Measurements from ENCODE around the gene SELENOS.

The SELENOS gene

DNA sequence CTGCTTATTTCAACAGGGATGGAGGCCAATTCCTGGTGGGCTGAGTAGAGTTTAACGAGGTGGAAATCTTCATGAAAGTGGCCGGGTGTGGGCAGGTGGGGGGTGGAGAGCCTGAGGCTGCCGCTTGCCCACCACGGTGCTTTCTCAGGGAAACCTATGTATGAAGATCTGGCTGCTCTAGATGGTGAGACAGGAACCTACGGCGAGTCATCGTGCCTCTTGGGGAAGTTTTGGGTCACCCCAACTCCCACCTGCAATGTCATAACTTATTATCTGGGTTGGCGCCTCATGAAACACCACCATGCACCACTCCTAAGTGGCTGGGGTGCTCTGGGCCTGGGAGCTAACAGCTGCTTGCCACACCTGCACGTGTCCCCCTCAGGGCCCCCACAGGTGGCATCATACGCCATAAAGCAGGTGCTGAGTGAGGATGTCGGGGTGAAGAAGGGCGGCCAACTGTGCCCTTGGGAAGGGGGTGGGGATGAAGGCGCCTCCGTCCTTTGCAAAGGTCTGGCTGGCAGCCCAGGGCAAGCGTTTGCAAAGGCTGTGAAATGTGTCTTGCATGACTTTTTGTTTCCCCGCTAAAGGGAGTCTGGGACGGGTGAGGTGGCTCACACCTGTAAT is 45.7 kb upstream of the SELENOS start:
- peak in 2 of 3 donors; percentile 53 to 55 for DNase-seq
- Histone ChIP-seq H3K4me3 (ENCODE audit: control insufficient read depth in 1 of 7, extremely low read depth in 1 of 7, insufficient read depth in 4 of 7, low read depth in 2 of 7, low read length in 6 of 7) (no peak overlapping the region), H3K9me3 (ENCODE audit: control extremely low read depth in 1 of 5, control insufficient read depth in 4 of 5, insufficient read depth in 2 of 5, low read depth in 1 of 5, low read length in 4 of 5) (no peaks in the 10 kb centered on the region), H3K27me3 (replicated peaks in 2 of 5; ENCODE audit: control insufficient read depth in 4 of 5, insufficient read depth in 5 of 5, low read length in 4 of 5) (peaks cover 0 to 86% (median 17%) of the 10 kb centered on the region in 5 experiments), H3K36me3 (ENCODE audit: control insufficient read depth in 4 of 4, insufficient read depth in 4 of 4, low read length in 3 of 4) (no peaks in the 10 kb centered on the region), H3K27ac (ENCODE audit: insufficient read depth in 1 of 2, low read depth in 1 of 2, low read length in 2 of 2, poor library complexity in 1 of 2, severe bottlenecking in 2 of 2) (no peak overlapping the region), H3K4me1 (ENCODE audit: control extremely low read depth in 1 of 4, control insufficient read depth in 4 of 4, insufficient read depth in 4 of 4, low read length in 3 of 4) (peaks cover 0 to 17% (median 12%) of the 10 kb centered on the region in 4 experiments)
- 96% methylated on average over 16 of the region's 17 CpGs for WGBS (ENCODE audit: insufficient coverage)
- ChIA-PET POLR2A (no interaction called here), CTCF (interaction anchor here (1.1 kb wide), 1 partner anchor 9 kb away, joined by 3 read pairs; no protein-coding TSS in a partner anchor)

DNA sequence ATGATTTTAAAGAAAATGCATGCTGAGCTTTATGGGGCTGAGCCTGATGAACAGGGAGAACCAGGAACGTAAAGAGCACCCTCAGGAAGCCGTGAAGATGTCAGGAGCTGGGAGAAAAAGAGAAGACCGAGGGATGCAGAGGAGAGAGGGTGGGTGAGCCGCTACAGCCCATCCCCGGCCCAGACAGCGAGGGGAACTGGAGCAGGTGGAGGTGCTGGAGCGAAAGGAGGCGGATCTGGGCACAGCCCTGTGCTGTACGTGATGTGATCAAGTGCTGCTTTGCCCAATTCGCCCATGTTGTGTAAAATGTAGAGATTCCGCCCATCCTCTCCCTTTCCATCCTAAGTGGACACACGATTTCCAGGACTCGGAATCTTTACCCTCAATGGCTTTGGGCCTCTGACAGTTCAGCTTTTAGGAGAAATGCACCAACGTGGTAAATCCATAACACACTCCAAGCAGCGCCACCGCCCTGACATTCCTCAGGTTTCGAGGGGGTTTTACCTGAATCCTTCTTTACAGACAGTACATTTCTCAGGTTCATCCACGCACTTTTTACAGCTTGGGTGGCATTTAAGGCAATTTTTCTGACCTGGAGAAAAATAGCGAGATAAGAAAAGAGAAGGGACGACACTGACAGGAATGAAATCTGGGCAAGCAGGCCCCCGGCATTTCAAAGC is 44.9 kb upstream of the SELENOS start:
- no peaks in the 10 kb centered on the region for H3K36me3 ChIP-seq (ENCODE audit: control insufficient read depth in 4 of 4, insufficient read depth in 4 of 4, low read length in 3 of 4)
- ChIA-PET POLR2A (no interaction called here), CTCF (interaction anchor here (0.8 to 3.5 kb wide), 4 partner anchors 9 to 317 kb away, joined by 3 to 25 read pairs (median 8); no protein-coding TSS in a partner anchor)
- DNase-seq: no peak
- H3K4me1 ChIP-seq (ENCODE audit: control extremely low read depth in 1 of 4, control insufficient read depth in 4 of 4, insufficient read depth in 4 of 4, low read length in 3 of 4): peaks cover 0 to 17% (median 12%) of the 10 kb centered on the region in 4 experiments
- no peak overlapping the region for H3K4me3 ChIP-seq (ENCODE audit: control insufficient read depth in 1 of 7, extremely low read depth in 1 of 7, insufficient read depth in 4 of 7, low read depth in 2 of 7, low read length in 6 of 7)
- no peak overlapping the region for H3K27ac ChIP-seq (ENCODE audit: insufficient read depth in 1 of 2, low read depth in 1 of 2, low read length in 2 of 2, poor library complexity in 1 of 2, severe bottlenecking in 2 of 2)
- no peaks in the 10 kb centered on the region for H3K9me3 ChIP-seq (ENCODE audit: control extremely low read depth in 1 of 5, control insufficient read depth in 4 of 5, insufficient read depth in 2 of 5, low read depth in 1 of 5, low read length in 4 of 5)
- peaks cover 0 to 86% (median 23%) of the 10 kb centered on the region in 5 experiments for H3K27me3 ChIP-seq (replicated peaks in 2 of 5; ENCODE audit: control insufficient read depth in 4 of 5, insufficient read depth in 5 of 5, low read length in 4 of 5)
- 93% methylated on average over 21 of the region's 21 CpGs for WGBS (ENCODE audit: insufficient coverage)

DNA sequence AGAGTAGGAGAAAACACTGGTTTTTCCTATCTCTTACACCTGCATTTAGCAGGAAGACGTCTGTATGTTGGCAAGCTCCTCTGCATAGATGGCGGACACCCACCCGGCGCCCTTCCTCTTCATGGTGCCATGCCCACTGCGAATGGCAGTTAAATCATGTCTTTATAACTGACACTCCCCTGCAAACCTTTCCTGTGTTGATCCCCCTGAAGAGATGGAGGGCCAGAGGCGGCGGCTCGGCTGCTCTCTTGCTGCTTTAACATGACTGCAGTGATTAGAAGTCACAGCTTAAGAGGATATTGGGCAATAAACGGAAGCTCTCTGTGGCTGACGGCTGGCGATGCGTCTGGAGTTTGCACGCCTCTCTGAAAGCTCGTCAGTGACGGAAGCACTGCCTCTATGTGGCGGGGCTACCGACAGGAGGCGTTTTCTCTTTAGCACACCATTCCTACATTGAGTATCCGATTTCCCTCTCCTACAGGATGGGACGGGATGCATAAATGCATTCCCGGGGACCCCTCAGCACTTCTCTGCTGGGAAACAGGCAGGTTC is 43.3 kb upstream of the SELENOS start:
- peaks cover 0 to 17% (median 12%) of the 10 kb centered on the region in 4 experiments for H3K4me1 ChIP-seq (ENCODE audit: control extremely low read depth in 1 of 4, control insufficient read depth in 4 of 4, insufficient read depth in 4 of 4, low read length in 3 of 4)
- 7% methylated on average over 10 of the region's 21 CpGs for WGBS (ENCODE audit: insufficient coverage)
- H3K4me3 ChIP-seq (ENCODE audit: control insufficient read depth in 1 of 7, extremely low read depth in 1 of 7, insufficient read depth in 4 of 7, low read depth in 2 of 7, low read length in 6 of 7): peak overlapping the region in 1 of 7 experiments; percentile 48
- POLR2A ChIA-PET: interaction anchor here (0.6 to 1.0 kb wide), 5 partner anchors 10 to 131 kb away, joined by 3 to 4 read pairs (median 3); no protein-coding TSS in a partner anchor
- CTCF ChIA-PET: interaction anchor here (0.7 to 4.8 kb wide), 19 partner anchors 9 to 329 kb away, joined by 3 to 40 read pairs (median 4); no protein-coding TSS in a partner anchor
- H3K27ac ChIP-seq (ENCODE audit: insufficient read depth in 1 of 2, low read depth in 1 of 2, low read length in 2 of 2, poor library complexity in 1 of 2, severe bottlenecking in 2 of 2): no peak overlapping the region
- H3K9me3 ChIP-seq (ENCODE audit: control extremely low read depth in 1 of 5, control insufficient read depth in 4 of 5, insufficient read depth in 2 of 5, low read depth in 1 of 5, low read length in 4 of 5): no peaks in the 10 kb centered on the region
- DNase-seq: peak; percentile 91 to 97 (median 96)
- no peaks in the 10 kb centered on the region for H3K36me3 ChIP-seq (ENCODE audit: control insufficient read depth in 4 of 4, insufficient read depth in 4 of 4, low read length in 3 of 4)
- H3K27me3 ChIP-seq (replicated peaks in 2 of 5; ENCODE audit: control insufficient read depth in 4 of 5, insufficient read depth in 5 of 5, low read length in 4 of 5): peaks cover 0 to 88% (median 25%) of the 10 kb centered on the region in 5 experiments

DNA sequence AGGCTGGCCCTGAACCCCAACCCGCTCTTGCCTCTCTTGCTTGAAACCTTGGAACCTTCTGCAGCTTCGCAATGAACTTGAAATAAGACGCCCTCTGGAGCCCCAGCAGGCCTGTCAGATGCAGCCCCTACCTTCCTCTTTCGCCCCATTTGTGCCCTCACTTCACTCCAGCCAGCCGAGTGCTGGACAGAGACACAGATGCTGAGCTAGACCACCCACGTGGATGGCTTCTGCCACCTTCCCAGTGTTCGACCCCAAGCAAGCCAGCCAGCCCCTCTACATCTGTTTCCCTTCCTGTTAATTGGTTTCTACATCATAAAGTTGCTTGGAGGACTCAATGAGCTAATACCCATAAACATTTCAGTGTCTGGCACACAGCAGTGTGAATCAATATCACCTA is 41.6 kb upstream of the SELENOS start:
- Histone ChIP-seq H3K9me3 (ENCODE audit: control extremely low read depth in 1 of 5, control insufficient read depth in 4 of 5, insufficient read depth in 2 of 5, low read depth in 1 of 5, low read length in 4 of 5) (no peaks in the 10 kb centered on the region), H3K27ac (ENCODE audit: insufficient read depth in 1 of 2, low read depth in 1 of 2, low read length in 2 of 2, poor library complexity in 1 of 2, severe bottlenecking in 2 of 2) (no peak overlapping the region), H3K4me1 (ENCODE audit: control extremely low read depth in 1 of 4, control insufficient read depth in 4 of 4, insufficient read depth in 4 of 4, low read length in 3 of 4) (peaks cover 0 to 17% (median 12%) of the 10 kb centered on the region in 4 experiments), H3K27me3 (replicated peaks in 2 of 5; ENCODE audit: control insufficient read depth in 4 of 5, insufficient read depth in 5 of 5, low read length in 4 of 5) (peaks cover 0 to 79% (median 19%) of the 10 kb centered on the region in 5 experiments), H3K36me3 (ENCODE audit: control insufficient read depth in 4 of 4, insufficient read depth in 4 of 4, low read length in 3 of 4) (no peaks in the 10 kb centered on the region), H3K4me3 (ENCODE audit: control insufficient read depth in 1 of 7, extremely low read depth in 1 of 7, insufficient read depth in 4 of 7, low read depth in 2 of 7, low read length in 6 of 7) (no peak overlapping the region)
- ChIA-PET CTCF (interaction anchor here (0.9 to 4.8 kb wide), 11 partner anchors 10 to 320 kb away, joined by 3 to 40 read pairs (median 6); no protein-coding TSS in a partner anchor), POLR2A (no interaction called here)
- 63% methylated on average over 5 of the region's 7 CpGs for WGBS (ENCODE audit: insufficient coverage)
- DNase-seq: peak in 2 of 3 donors; percentile 27 to 29

DNA sequence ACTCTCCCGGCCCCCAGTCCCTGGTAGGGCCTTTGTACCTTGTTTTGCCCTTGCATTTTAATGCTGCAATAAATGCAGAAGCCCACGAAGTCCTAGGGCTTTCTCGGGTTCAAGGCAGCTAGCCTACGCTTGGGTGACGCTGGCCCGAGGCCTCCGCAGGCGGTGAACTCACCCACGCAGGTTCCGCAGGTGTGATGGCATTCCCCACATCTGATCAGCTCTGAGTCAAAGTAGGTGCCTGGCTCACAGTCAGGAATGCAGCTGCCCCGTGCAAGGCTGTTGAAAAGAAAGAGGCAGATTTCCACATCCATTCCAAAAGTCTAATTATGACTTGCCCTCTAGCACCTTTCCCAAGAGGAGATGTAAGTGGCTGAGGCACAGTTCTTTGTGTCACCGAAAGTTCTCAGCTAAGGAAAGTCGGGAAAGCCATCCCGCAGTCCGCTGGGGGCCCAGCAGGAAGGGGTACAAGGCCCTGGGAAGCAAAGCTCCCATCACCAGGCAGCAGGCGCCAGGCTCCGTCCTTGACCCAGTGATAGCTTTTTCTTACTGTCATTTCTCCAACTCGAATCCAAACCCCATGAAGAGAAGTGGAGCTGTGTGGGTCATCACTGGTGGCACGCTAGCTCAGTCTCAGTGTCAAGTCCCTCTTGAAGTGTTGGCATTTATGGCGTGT is 41.0 kb upstream of the SELENOS start:
- DNase-seq: no peak
- Histone ChIP-seq H3K9me3 (ENCODE audit: control extremely low read depth in 1 of 5, control insufficient read depth in 4 of 5, insufficient read depth in 2 of 5, low read depth in 1 of 5, low read length in 4 of 5) (no peaks in the 10 kb centered on the region), H3K4me1 (ENCODE audit: control extremely low read depth in 1 of 4, control insufficient read depth in 4 of 4, insufficient read depth in 4 of 4, low read length in 3 of 4) (peaks cover 0 to 17% (median 12%) of the 10 kb centered on the region in 4 experiments), H3K4me3 (ENCODE audit: control insufficient read depth in 1 of 7, extremely low read depth in 1 of 7, insufficient read depth in 4 of 7, low read depth in 2 of 7, low read length in 6 of 7) (no peak overlapping the region), H3K36me3 (ENCODE audit: control insufficient read depth in 4 of 4, insufficient read depth in 4 of 4, low read length in 3 of 4) (no peaks in the 10 kb centered on the region), H3K27ac (ENCODE audit: insufficient read depth in 1 of 2, low read depth in 1 of 2, low read length in 2 of 2, poor library complexity in 1 of 2, severe bottlenecking in 2 of 2) (no peak overlapping the region), H3K27me3 (replicated peaks in 2 of 5; ENCODE audit: control insufficient read depth in 4 of 5, insufficient read depth in 5 of 5, low read length in 4 of 5) (peaks cover 0 to 80% (median 19%) of the 10 kb centered on the region in 5 experiments)
- POLR2A ChIA-PET: no interaction called here
- WGBS (ENCODE audit: insufficient coverage): 88% methylated on average over 20 of the region's 20 CpGs
- CTCF ChIA-PET: interaction anchor here (1.1 to 4.8 kb wide), 6 partner anchors 10 to 184 kb away, joined by 3 to 40 read pairs (median 8); no protein-coding TSS in a partner anchor

DNA sequence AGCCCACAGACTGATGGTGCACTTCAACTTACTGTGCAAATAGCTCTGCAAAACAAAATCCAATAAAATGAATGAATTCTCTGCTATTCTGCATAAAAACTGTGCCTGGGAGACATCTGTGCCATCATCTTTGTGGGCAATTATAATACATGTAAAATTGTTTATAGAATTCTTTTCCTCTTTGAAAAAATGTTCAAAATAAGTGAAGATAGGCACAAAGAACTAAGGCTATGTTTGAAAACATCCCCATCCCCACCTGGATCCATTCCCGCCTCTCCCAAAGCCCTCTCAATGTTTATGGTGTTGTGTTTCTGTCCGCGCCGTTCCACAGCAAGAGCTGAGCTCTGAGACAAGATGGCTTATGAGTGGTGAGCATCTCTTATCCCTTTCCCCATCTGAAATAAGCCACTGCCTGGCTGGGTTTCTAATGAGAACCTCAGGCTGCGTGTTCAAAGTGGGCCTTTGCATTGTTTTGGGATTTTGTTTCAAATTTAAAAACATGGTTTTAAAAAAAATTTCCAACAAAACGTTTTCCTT is 40.1 kb upstream of the SELENOS start:
- WGBS (ENCODE audit: insufficient coverage): 83% methylated on average over 1 of the region's 6 CpGs
- Histone ChIP-seq H3K27me3 (replicated peaks in 2 of 5; ENCODE audit: control insufficient read depth in 4 of 5, insufficient read depth in 5 of 5, low read length in 4 of 5) (peaks cover 0 to 75% (median 19%) of the 10 kb centered on the region in 5 experiments), H3K4me1 (ENCODE audit: control extremely low read depth in 1 of 4, control insufficient read depth in 4 of 4, insufficient read depth in 4 of 4, low read length in 3 of 4) (peaks cover 0 to 17% (median 12%) of the 10 kb centered on the region in 4 experiments), H3K4me3 (ENCODE audit: control insufficient read depth in 1 of 7, extremely low read depth in 1 of 7, insufficient read depth in 4 of 7, low read depth in 2 of 7, low read length in 6 of 7) (no peak overlapping the region), H3K9me3 (ENCODE audit: control extremely low read depth in 1 of 5, control insufficient read depth in 4 of 5, insufficient read depth in 2 of 5, low read depth in 1 of 5, low read length in 4 of 5) (no peaks in the 10 kb centered on the region), H3K27ac (ENCODE audit: insufficient read depth in 1 of 2, low read depth in 1 of 2, low read length in 2 of 2, poor library complexity in 1 of 2, severe bottlenecking in 2 of 2) (no peak overlapping the region), H3K36me3 (ENCODE audit: control insufficient read depth in 4 of 4, insufficient read depth in 4 of 4, low read length in 3 of 4) (no peaks in the 10 kb centered on the region)
- ChIA-PET CTCF (interaction anchor here (1.1 to 4.8 kb wide), 6 partner anchors 9 to 185 kb away, joined by 3 to 40 read pairs (median 7); no protein-coding TSS in a partner anchor), POLR2A (no interaction called here)
- no peak for DNase-seq
